Smooth muscle cell (in vitro differentiated cells): ENCODE results near the gene ZNF683. TPM values are rescaled to one million over a fixed set of nuclear protein-coding genes. Genes with fewer than 3 reads are reported as not detected.

Source experiments
- DNase-seq: peaks from one replicate; lab custom pipeline; 2025; ENCODE audit not compliant: unreplicated experiment; lab: John Stamatoyannopoulos, UW
- H2AFZ ChIP-seq: fragments of 200-600 bp; sonication (generic); 2 replicates; pipeline ENCODE4 v1.6.0; 2016; ENCODE audit warnings: antibody characterized with exemption, low read depth, mild to moderate bottlenecking
- H3F3A ChIP-seq: fragments of 200-600 bp; sonication (generic); 2 replicates; pipeline ENCODE4 v1.6.0; 2017; ENCODE audit warnings: antibody characterized with exemption, low read depth
- H3K27ac ChIP-seq: fragments of 200-600 bp; sonication (generic); 2 replicates; pipeline ENCODE4 v1.5.1; 2016; ENCODE audit warnings: low read depth, mild to moderate bottlenecking
- H3K27me3 ChIP-seq: fragments of 200-600 bp; sonication (generic); 2 replicates; pipeline ENCODE4 v1.6.1; 2016; ENCODE audit warnings: low read depth, mild to moderate bottlenecking
- H3K36me3 ChIP-seq: fragments of 200-600 bp; sonication (generic); 2 replicates; pipeline ENCODE4 v1.5.1; 2016; ENCODE audit warnings: low read depth
- H3K4me1 ChIP-seq: fragments of 200-600 bp; sonication (generic); 2 replicates; pipeline ENCODE4 v1.5.1; 2016; ENCODE audit warnings: low read depth
- H3K4me2 ChIP-seq: fragments of 200-600 bp; sonication (generic); 2 replicates; pipeline ENCODE4 v1.6.0; 2016; ENCODE audit warnings: mild to moderate bottlenecking
- H3K4me3 ChIP-seq: fragments of 200-600 bp; sonication (generic); 2 replicates; pipeline ENCODE4 v1.5.1; 2016; ENCODE audit warnings: mild to moderate bottlenecking
- H3K79me2 ChIP-seq: fragments of 200-600 bp; sonication (generic); 2 replicates; pipeline ENCODE4 v1.6.0; 2016; ENCODE audit warnings: low read depth, mild to moderate bottlenecking
- H3K9ac ChIP-seq: fragments of 200-600 bp; sonication (generic); 2 replicates; pipeline ENCODE4 v1.6.0; 2016; ENCODE audit warnings: low read depth
- H3K9me3 ChIP-seq: fragments of 200-600 bp; sonication (generic); replicated peaks from 2 replicates; pipeline ENCODE4 v1.5.1; 2016; ENCODE audit warnings: low read depth
- H4K20me1 ChIP-seq: fragments of 200-600 bp; sonication (generic); 2 replicates; pipeline ENCODE4 v1.6.0; 2016; ENCODE audit warnings: low read depth
- WGBS: methylation state at CpG from one replicate; pipeline ENCODE4 v1.1.7; 2016; ENCODE audit warnings: low lambda C conversion rate; 5-methylcytosine and 5-hydroxymethylcytosine counted together
- polyA plus RNA-seq: library from polyadenylated mRNA; unstranded; fragments of >200 nt; fragmentation: Nextera tagmentation; extraction: Ambion mirVana; gene quantifications from 2 replicates; pipeline ENCODE4 v1.2.1, GENCODE V29; 2016
- total RNA-seq: library from RNA; depleted of rRNA; stranded (reverse); fragments of >200 nt; gene quantifications from 2 replicates; pipeline ENCODE4 v1.2.3, GENCODE V29; 2014
- TF ChIP-seq, protein P1 (sequence below): fragments of 200-600 bp; sonication (generic); IDR thresholded peaks from 2 replicates; pipeline ENCODE4 v1.5.1; 2017; ENCODE audit warnings: borderline replicate concordance, mild to moderate bottlenecking, antibody characterized with exemption; ENCODE audit not compliant: insufficient read depth, poor library complexity, severe bottlenecking

The ZNF683 gene
- total and polyA plus RNA-seq, 2 experiments from 2014 or later, result not detected

DNA sequence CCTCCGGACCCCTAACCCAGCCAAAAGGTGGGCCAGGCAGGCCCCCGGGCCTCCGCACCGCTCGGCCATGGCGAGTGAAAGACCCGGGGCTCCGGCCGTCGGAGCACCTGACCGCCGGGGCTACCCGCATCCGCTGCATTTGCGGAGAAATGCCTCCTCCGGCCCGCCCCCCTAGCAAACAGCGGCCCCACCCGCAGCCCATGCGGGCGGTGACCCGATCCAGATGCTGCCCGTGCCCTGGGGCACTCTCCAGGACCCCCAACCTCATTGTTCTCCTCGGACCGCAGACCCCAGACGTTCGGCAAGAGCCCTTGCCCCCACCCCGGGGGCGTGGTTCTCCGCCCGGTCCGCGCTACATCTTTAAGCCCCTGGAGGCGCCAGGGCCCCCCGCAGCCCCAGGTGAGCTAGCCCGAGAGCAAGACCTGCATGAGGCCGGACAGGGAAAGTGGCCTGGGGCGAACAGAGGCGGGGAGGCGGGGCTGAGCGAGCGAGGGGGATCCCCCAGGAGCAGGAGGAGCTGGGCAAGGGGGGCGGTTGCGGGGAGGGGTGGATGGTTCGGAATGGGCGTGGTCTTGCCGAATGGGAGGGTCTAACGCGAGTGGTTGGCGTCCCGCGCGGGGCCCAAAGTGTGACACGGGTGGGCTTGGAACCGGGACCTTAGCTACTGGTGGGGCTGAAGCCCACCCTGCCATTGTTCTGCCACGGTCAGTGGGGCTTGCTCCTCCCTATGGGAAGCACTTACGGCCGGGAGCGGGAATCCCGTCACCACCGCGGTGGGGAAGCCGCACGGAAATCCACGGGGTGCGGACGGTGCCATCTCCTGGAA, 12.4 kb downstream of the ZNF683 start:
- H3K4me3 ChIP-seq, result peak overlapping the region; percentile 38
- H3K4me2 ChIP-seq, result peak overlapping the region; percentile 78
- H3F3A ChIP-seq, result no peaks in the 10 kb centered on the region
- H3K27me3 ChIP-seq, result peaks cover 54% of the 10 kb centered on the region
- no peak for DNase-seq
- no peaks in the 10 kb centered on the region for H3K36me3 ChIP-seq
- H3K4me1 ChIP-seq, result no peaks in the 10 kb centered on the region
- no peaks in the 10 kb centered on the region for H3K9me3 ChIP-seq
- no peaks in the 10 kb centered on the region for H3K79me2 ChIP-seq
- 14% methylated on average over 60 of the region's 67 CpGs for WGBS
- no peaks in the 10 kb centered on the region for H4K20me1 ChIP-seq
- peak overlapping the region; percentile 18 for H2AFZ ChIP-seq
- TF ChIP-seq, protein P1, sequence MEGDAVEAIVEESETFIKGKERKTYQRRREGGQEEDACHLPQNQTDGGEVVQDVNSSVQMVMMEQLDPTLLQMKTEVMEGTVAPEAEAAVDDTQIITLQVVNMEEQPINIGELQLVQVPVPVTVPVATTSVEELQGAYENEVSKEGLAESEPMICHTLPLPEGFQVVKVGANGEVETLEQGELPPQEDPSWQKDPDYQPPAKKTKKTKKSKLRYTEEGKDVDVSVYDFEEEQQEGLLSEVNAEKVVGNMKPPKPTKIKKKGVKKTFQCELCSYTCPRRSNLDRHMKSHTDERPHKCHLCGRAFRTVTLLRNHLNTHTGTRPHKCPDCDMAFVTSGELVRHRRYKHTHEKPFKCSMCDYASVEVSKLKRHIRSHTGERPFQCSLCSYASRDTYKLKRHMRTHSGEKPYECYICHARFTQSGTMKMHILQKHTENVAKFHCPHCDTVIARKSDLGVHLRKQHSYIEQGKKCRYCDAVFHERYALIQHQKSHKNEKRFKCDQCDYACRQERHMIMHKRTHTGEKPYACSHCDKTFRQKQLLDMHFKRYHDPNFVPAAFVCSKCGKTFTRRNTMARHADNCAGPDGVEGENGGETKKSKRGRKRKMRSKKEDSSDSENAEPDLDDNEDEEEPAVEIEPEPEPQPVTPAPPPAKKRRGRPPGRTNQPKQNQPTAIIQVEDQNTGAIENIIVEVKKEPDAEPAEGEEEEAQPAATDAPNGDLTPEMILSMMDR, result no peak
- H3K27ac ChIP-seq, result no peak overlapping the region
- H3K9ac ChIP-seq, result no peak overlapping the region

- H3K79me2 ChIP-seq, result no peaks in the 10 kb centered on the region
- peaks cover 54% of the 10 kb centered on the region for H3K27me3 ChIP-seq
- no peak overlapping the region for H3K27ac ChIP-seq
- H3K4me2 ChIP-seq, result no peak overlapping the region
- no peaks in the 10 kb centered on the region for H3F3A ChIP-seq
- H3K4me3 ChIP-seq, result no peak overlapping the region
- H3K36me3 ChIP-seq, result no peaks in the 10 kb centered on the region
- DNase-seq, result no peak
- TF ChIP-seq, protein P1, result no peak
- H4K20me1 ChIP-seq, result no peaks in the 10 kb centered on the region
- no peak overlapping the region for H3K9ac ChIP-seq
- WGBS, result 54% methylated on average over 15 of the region's 15 CpGs
- H3K4me1 ChIP-seq, result no peaks in the 10 kb centered on the region
- no peaks in the 10 kb centered on the region for H3K9me3 ChIP-seq
- no peak overlapping the region for H2AFZ ChIP-seq
These were observed 13.9 kb downstream of the ZNF683 start for GRCh38 chr1:26358411-26359384.

DNA sequence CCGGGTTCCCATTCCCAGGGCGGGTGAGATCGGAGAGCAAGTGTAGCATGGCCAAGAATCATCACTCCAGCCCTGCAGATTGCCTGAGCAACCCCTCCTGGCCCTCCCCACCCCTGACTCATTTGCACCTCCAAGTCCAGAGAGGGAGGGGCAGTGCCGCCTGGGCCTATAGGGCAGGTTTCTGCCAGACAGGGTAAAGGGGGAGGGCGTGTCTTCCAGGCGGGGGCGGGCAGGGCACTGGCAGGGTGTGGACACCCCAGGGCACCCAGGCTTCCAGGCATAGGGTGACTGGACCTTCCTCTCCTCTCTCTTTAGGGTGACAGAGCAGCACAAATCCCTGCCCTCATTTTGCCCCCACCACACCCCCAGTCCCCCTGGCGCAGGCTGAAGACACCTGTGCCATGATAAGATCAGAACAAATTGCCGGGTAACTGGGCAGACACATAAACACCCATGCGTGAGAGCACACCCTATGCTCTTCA, 15.4 kb downstream of the ZNF683 start:
- peaks cover 51% of the 10 kb centered on the region for H3K27me3 ChIP-seq

More for the DNA sequence above, 15.4 kb downstream of the ZNF683 start:
- H3K27ac ChIP-seq, result no peak overlapping the region
- TF ChIP-seq, protein P1, result no peak
- no peaks in the 10 kb centered on the region for H3K36me3 ChIP-seq
- no peaks in the 10 kb centered on the region for H3K9me3 ChIP-seq
- no peaks in the 10 kb centered on the region for H3F3A ChIP-seq
- H3K4me3 ChIP-seq, result no peak overlapping the region
- no peak overlapping the region for H3K9ac ChIP-seq
- H3K4me2 ChIP-seq, result no peak overlapping the region
- no peaks in the 10 kb centered on the region for H3K79me2 ChIP-seq
- H4K20me1 ChIP-seq, result no peaks in the 10 kb centered on the region
- 83% methylated on average over 7 of the region's 10 CpGs for WGBS
- no peaks in the 10 kb centered on the region for H3K4me1 ChIP-seq
- H2AFZ ChIP-seq, result no peak overlapping the region
- DNase-seq, result no peak
